Measurements from ENCODE around the gene NTRK1. TPM values are rescaled to one million over a fixed set of nuclear protein-coding genes. Genes with fewer than 3 reads are reported as not detected.

NTRK1 gene
- total RNA-seq, 1 experiment from 2014 or later, result 0.89 TPM

DNA sequence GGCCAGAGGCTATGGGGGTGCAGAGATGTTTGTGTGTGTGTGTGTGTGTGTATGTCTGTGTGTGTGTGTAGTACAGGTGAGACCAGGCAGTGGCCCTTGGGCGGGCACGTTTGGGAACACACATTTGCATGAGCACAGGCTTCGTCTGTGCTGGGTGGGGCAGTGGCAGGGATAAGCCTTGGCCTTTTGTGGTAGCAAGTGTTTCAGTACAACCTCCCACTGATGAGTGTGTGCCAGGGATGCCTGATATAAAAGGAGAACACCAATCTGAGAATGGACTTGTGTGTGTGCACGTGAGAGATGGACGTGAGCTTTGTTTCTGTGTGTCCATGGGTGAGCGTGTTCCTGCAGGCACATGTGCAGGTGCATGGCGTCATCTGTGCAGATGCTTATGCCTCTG, 3.0 kb downstream of the NTRK1 start (continued):
- TF ChIP-seq, protein P1, sequence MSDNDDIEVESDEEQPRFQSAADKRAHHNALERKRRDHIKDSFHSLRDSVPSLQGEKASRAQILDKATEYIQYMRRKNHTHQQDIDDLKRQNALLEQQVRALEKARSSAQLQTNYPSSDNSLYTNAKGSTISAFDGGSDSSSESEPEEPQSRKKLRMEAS (IDR thresholded peaks at IDR 0.05), result no peak
- TF ChIP-seq, protein P2, sequence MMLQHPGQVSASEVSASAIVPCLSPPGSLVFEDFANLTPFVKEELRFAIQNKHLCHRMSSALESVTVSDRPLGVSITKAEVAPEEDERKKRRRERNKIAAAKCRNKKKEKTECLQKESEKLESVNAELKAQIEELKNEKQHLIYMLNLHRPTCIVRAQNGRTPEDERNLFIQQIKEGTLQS (IDR thresholded peaks at IDR 0.05), result no peak
- TF ChIP-seq REST (IDR thresholded peaks at IDR 0.05; ENCODE audit: low read depth), result no peak

DNA sequence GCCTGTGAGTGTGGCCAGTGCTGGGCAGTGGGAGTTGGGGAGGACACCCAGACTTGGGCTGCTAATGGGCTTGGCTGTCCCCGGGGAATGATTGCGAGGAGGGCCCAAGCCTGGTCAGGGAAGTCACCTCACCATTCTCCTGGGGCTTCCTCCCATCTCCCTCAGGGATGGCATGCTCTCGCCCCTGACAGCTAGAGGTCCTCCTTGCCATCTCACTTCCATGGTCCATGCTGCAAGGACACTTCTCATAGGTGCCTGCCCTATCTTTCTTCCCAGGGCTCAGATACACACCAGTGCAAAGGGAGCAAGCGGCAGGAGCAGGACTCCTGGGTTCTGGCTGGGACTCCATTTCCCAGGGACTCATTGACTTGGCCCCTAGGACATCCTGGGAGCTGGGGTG, 4.1 kb downstream of the NTRK1 start:
- Histone ChIP-seq H3K9ac (ENCODE audit: low read length) (no peak overlapping the region), H3K27me3 (ENCODE audit: insufficient read depth, low read length) (peaks cover 3% of the 10 kb centered on the region; the same call in 1 of the 2 replicates), H4K20me1 (ENCODE audit: insufficient read depth) (no peaks in the 10 kb centered on the region), H3K79me2 (ENCODE audit: insufficient read depth, low read length) (no peaks in the 10 kb centered on the region), H3K4me2 (ENCODE audit: low read length) (no peak overlapping the region), H3K9me2 (ENCODE audit: insufficient read depth) (no peaks in the 10 kb centered on the region), H3K4me3 (replicated peaks in 1 of 2; ENCODE audit: low read depth in 1 of 2, low read length in 2 of 2) (no peak overlapping the region), H3K9me3 (ENCODE audit: control insufficient read depth in 1 of 2, insufficient read depth in 1 of 2, low read depth in 1 of 2, low read length in 2 of 2) (no peaks in the 10 kb centered on the region), H3K36me3 (ENCODE audit: control insufficient read depth in 1 of 2, insufficient read depth in 2 of 2, low read length in 2 of 2) (no peaks in the 10 kb centered on the region), H3K4me1 (ENCODE audit: control insufficient read depth in 1 of 2, insufficient read depth in 2 of 2, low read length in 2 of 2) (peaks cover 4 to 14% of the 10 kb centered on the region in 2 experiments; a peak in 3 of 4 replicates), H2AFZ (ENCODE audit: low read depth, low read length, poor library complexity, severe bottlenecking) (no peak overlapping the region), H3K27ac (ENCODE audit: low read depth, low read length) (no peak overlapping the region)
- POLR2A ChIA-PET, result no interaction called here
- intact Hi-C loops (cut with micrococcal nuclease), result no loop called here
- ATAC-seq (no peak), DNase-seq (ENCODE audit: low read depth, low spot score) (no peak)
- RAD21 ChIA-PET (ENCODE audit: low non-redundant PET in 1 of 2, low total read pairs in 2 of 2, uncharacterized antibody in 2 of 2, unreplicated experiment in 2 of 2), result no interaction called here
- no TSS peak for BruUV-seq (replicated peaks)
- CTCF ChIA-PET, result no interaction called here
- TF ChIP-seq, protein P2 (IDR thresholded peaks at IDR 0.05), result no peak
- TF ChIP-seq CEBPB (IDR thresholded peaks at IDR 0.05; ENCODE audit: low read depth) (no peak), ELF1 (IDR thresholded peaks at IDR 0.05; ENCODE audit: borderline replicate concordance, low read depth) (no peak), ZFX (IDR thresholded peaks at IDR 0.05) (no peak), EGR1 (IDR thresholded peaks at IDR 0.05; ENCODE audit: low read depth) (no peak), YY1 (IDR thresholded peaks at IDR 0.05; ENCODE audit: extremely low read depth, insufficient replicate concordance, low read depth, low read length) (no peak), RAD21 (IDR thresholded peaks at IDR 0.05; ENCODE audit: low read depth) (peak; percentile 57), ZNF274 (IDR thresholded peaks at IDR 0.05; ENCODE audit: low read depth, low read length) (no peak), EZH2phosphoT487 (IDR thresholded peaks at IDR 0.05; ENCODE audit: borderline replicate concordance) (no peak), REST (IDR thresholded peaks at IDR 0.05; ENCODE audit: low read depth) (no peak), SRF (IDR thresholded peaks at IDR 0.05; ENCODE audit: low read depth) (no peak), CBX3 (IDR thresholded peaks at IDR 0.05; ENCODE audit: low read depth) (no peak), EZH2 (IDR thresholded peaks at IDR 0.05) (no peak)
- TF ChIP-seq, protein P1 (IDR thresholded peaks at IDR 0.05), result no peak

All from HCT116 (cell line).